HepG2 (cell line): ENCODE measurements around the gene SOX12. TPM values are rescaled to one million over a fixed set of nuclear protein-coding genes. Genes with fewer than 3 reads are reported as not detected.

Source experiments
- BCLAF1 ChIP-seq: fragments of 450-650 bp; IDR thresholded peaks from 2 replicates; pipeline ENCODE4 v1.6.1; 2017; ENCODE audit warnings: mild to moderate bottlenecking
- CENPBD1 ChIP-seq: sonication (generic); formaldehyde crosslinking; IDR thresholded peaks from 2 replicates; pipeline ENCODE4 v1.8.0; 2022; ENCODE audit warnings: missing genetic modification reagents, low read depth, mild to moderate bottlenecking, borderline replicate concordance
- CENPT ChIP-seq: sonication (generic); formaldehyde crosslinking; IDR thresholded peaks from 2 replicates; pipeline ENCODE4 v1.8.0; 2022; ENCODE audit warnings: low read depth, mild to moderate bottlenecking, moderate library complexity, missing genetic modification reagents
- CHD2 ChIP-seq: IDR thresholded peaks from 2 replicates; pipeline ENCODE4 v1.6.1; 2011; ENCODE audit warnings: low read depth, low read length, improper control_type of control experiment
- CSRNP1 ChIP-seq: sonication (generic); formaldehyde crosslinking; IDR thresholded peaks from 2 replicates; pipeline ENCODE4 v1.8.1; 2023; ENCODE audit warnings: mild to moderate bottlenecking, missing genetic modification reagents
- HNRNPH1 ChIP-seq: fragments of 200-400 bp; formaldehyde crosslinking; optimal IDR thresholded peaks from 2 replicates; pipeline ENCODE3; 2017; ENCODE audit warnings: mild to moderate bottlenecking, low read depth, low read length
- HOXA3 ChIP-seq: sonication (generic); formaldehyde crosslinking; IDR thresholded peaks from 2 replicates; pipeline ENCODE4 v1.5.0; 2020; ENCODE audit warnings: missing genetic modification reagents
- HOXA7 ChIP-seq: sonication (generic); formaldehyde crosslinking; IDR thresholded peaks from 2 replicates; pipeline ENCODE4 v1.8.1; 2022; ENCODE audit warnings: mild to moderate bottlenecking, missing genetic modification reagents, moderate library complexity
- MAF1 ChIP-seq: sonication (generic); formaldehyde crosslinking; IDR thresholded peaks from 2 replicates; pipeline ENCODE4 v1.5.0; 2020; ENCODE audit warnings: missing genetic modification reagents, borderline replicate concordance
- MZF1 ChIP-seq: sonication (generic); formaldehyde crosslinking; IDR thresholded peaks from 2 replicates; pipeline ENCODE4 v1.8.1; 2023; ENCODE audit warnings: mild to moderate bottlenecking, missing genetic modification reagents, borderline replicate concordance
- TBX2 ChIP-seq: sonication (generic); formaldehyde crosslinking; IDR thresholded peaks from 2 replicates; pipeline ENCODE4 v1.5.0; 2020; ENCODE audit warnings: missing genetic modification reagents, mild to moderate bottlenecking, borderline replicate concordance
- ZBTB8A ChIP-seq: sonication (generic); formaldehyde crosslinking; IDR thresholded peaks from 2 replicates; pipeline ENCODE4 v1.4.0; 2020; ENCODE audit warnings: mild to moderate bottlenecking, low read depth, missing genetic modification reagents, borderline replicate concordance
- ZNF331 ChIP-seq: sonication (generic); formaldehyde crosslinking; IDR thresholded peaks from 2 replicates; pipeline ENCODE4 v1.4.0; 2020; ENCODE audit warnings: missing genetic modification reagents
- ZNF557 ChIP-seq: sonication (generic); formaldehyde crosslinking; IDR thresholded peaks from 2 replicates; pipeline ENCODE4 v1.4.0; 2020; ENCODE audit warnings: missing genetic modification reagents
- ZNF562 ChIP-seq: sonication (generic); formaldehyde crosslinking; IDR thresholded peaks from 2 replicates; pipeline ENCODE4 v1.8.0; 2022; ENCODE audit warnings: missing genetic modification reagents, borderline replicate concordance
- ZNF770 ChIP-seq: sonication (generic); formaldehyde crosslinking; IDR thresholded peaks from 2 replicates; pipeline ENCODE4 v1.5.0; 2020; ENCODE audit warnings: mild to moderate bottlenecking, missing genetic modification reagents
- ZUFSP ChIP-seq: sonication (generic); formaldehyde crosslinking; IDR thresholded peaks from 2 replicates; pipeline ENCODE4 v1.9.0; 2021; ENCODE audit warnings: missing genetic modification reagents, mild to moderate bottlenecking, borderline replicate concordance
- polyA plus RNA-seq, 8 experiments: library from polyadenylated mRNA; depleted of rRNA in 3 of 8; stranded (reverse) in 7 of 8; unstranded in 1 of 8; fragments of >200 nt; fragmentation: Illumina TruSeq in 4 of 8; extraction: Trizol in 4 of 8; gene quantifications; 2 replicates each; pipeline versions ENCODE4 v1.2.1 to v1.2.3, GENCODE V29; 2011 to 2016; ENCODE audit warnings: low read depth in 4 of 8, missing spikeins in 1 of 8, mixed read lengths in 1 of 8; ENCODE audit not compliant: insufficient read depth in 1 of 8
- total RNA-seq, 5 experiments: library from RNA; depleted of rRNA; stranded (reverse); fragments of >200 nt; fragmentation: Illumina TruSeq; extraction: Trizol; gene quantifications; 2 replicates each; pipeline ENCODE4 v1.2.3, GENCODE V29; 2016; ENCODE audit warnings: low read depth in 1 of 5

Gene SOX12
- total and polyA plus RNA-seq, 2 of the 13 experiments (the other 11 are each of a cell fraction or from before 2014, with no cell fraction given), result 10.0 to 18.7 TPM

DNA sequence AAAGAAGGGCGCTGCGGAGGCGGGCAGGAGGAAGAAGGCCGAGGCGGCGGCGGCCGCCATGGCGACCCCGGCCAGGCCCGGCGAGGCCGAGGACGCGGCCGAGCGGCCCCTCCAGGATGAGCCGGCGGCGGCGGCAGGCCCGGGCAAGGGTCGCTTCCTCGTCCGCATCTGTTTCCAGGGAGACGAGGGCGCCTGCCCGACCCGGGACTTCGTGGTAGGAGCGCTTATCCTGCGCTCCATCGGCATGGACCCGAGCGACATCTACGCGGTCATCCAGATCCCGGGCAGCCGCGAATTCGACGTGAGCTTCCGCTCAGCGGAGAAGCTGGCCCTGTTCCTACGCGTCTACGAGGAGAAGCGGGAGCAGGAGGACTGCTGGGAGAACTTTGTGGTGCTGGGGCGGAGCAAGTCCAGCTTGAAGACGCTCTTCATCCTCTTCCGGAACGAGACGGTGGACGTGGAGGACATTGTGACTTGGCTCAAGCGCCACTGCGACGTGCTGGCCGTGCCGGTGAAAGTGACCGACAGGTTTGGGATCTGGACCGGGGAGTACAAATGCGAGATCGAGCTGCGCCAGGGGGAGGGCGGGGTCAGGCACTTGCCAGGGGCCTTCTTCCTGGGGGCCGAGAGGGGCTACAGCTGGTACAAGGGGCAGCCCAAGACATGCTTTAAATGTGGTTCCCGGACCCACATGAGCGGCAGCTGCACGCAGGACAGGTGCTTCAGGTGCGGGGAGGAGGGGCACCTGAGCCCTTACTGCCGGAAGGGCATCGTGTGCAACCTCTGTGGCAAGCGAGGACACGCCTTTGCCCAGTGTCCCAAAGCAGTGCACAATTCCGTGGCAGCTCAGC lies 27.2 kb upstream of the SOX12 start (continued):
- TF ChIP-seq CSRNP1 (CRISPR knock-in tag) (peak; percentile 92), ZNF770 (CRISPR knock-in tag) (0 out of 2 replicates have a peak, but pooled peaks have one; percentile 5), ZNF557 (no peak; the same call in 1 of the 2 replicates), TBX2 (CRISPR knock-in tag) (peak; percentile 75), MZF1 (CRISPR knock-in tag) (no peak), ZUFSP (CRISPR knock-in tag) (no peak), BCLAF1 (no peak), MAF1 (CRISPR knock-in tag) (0 out of 2 replicates have a peak, but pooled peaks have one; percentile 80), HOXA3 (CRISPR knock-in tag) (peak; percentile 15; the same call in 1 of the 2 replicates), ZNF331 (CRISPR knock-in tag) (no peak), ZBTB8A (CRISPR knock-in tag) (no peak), HNRNPH1 (no peak), ZNF562 (no peak), CENPBD1 (CRISPR knock-in tag) (no peak), CENPT (CRISPR knock-in tag) (no peak; the same call in 1 of the 2 replicates), HOXA7 (CRISPR knock-in tag) (no peak), CHD2 (no peak)
